ENCODE data around the gene SRSF9.

Gene SRSF9

DNA sequence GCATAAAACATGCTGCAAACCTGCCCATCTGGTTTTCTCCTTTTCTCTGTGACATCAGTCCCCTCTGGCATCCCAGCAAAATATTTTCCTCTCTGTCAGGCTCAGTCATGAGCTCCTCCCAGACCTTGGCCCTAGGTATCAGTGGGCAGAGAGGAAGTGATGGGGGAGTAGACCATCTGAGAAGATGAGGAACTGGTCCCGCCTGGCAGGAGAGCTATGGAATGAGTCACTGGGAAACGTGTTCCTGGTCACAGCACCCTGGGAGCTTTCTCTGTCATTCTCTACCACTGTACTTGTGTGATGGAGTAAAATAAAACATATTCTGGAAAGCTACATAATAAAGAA is 5.0 kb upstream of the SRSF9 start:
- Histone ChIP-seq H3K9ac (no peak overlapping the region), H3K4me3 (no peak overlapping the region), H3K36me3 (no peaks in the 10 kb centered on the region), H3K4me1 (peaks cover 30 to 62% (median 36%) of the 10 kb centered on the region in 10 experiments), H3K27ac (no peak overlapping the region), H3K9me3 (replicated peaks in 1 of 11) (no peaks in the 10 kb centered on the region), H3K27me3 (no peaks in the 10 kb centered on the region), H4K20me1 (peaks cover 0 to 8% (median 0%) of the 10 kb centered on the region in 11 experiments; a peak in 1 of 22 replicates), H3K4me2 (peak overlapping the region in 7 of 11 experiments; percentile 20 to 71 (median 51); a peak in 13 of 22 replicates)
- TF ChIP-seq Cebpa-rat (IDR thresholded peaks at IDR 0.05), result no peak

GRCh38 chr12:120473807-120474615 is 4.5 kb upstream of the SRSF9 start:
- H4K20me1 ChIP-seq, result peaks cover 0 to 9% (median under 1%) of the 10 kb centered on the region in 11 experiments; a peak in 14 of 22 replicates
- no peaks in the 10 kb centered on the region for H3K36me3 ChIP-seq
- H3K4me2 ChIP-seq, result peak overlapping the region in 7 of 11 experiments; percentile 20 to 71 (median 51); a peak in 13 of 22 replicates
- H3K9me3 ChIP-seq (replicated peaks in 1 of 11), result no peaks in the 10 kb centered on the region
- H3K4me1 ChIP-seq, result peaks cover 30 to 62% (median 36%) of the 10 kb centered on the region in 10 experiments
- H3K27ac ChIP-seq, result no peak overlapping the region
- H3K4me3 ChIP-seq, result no peak overlapping the region
- no peaks in the 10 kb centered on the region for H3K27me3 ChIP-seq
- TF ChIP-seq Cebpa-rat (IDR thresholded peaks at IDR 0.05), result no peak
- no peak overlapping the region for H3K9ac ChIP-seq

DNA sequence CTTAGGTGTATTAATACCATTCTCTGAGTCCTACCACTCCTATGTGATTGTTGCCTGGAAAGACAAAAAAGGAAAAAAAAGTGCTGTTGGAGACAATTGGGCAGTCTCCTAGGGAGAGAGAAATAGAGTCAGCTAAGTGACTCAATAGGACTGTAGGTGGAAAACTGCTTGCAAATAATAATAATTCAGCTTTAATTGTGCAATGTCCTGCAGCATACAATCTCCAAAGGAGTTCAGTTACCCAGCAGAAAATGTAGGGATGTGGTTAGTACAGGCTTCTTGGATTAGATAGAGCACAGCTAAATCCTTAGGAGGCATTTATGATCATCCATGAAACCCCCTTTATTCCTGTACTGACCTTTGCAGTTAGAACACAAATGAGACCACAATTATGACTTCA is 3.0 kb upstream of the SRSF9 start:
- Histone ChIP-seq H3K9me3 (replicated peaks in 1 of 11) (no peaks in the 10 kb centered on the region), H3K27me3 (no peaks in the 10 kb centered on the region), H3K4me3 (no peak overlapping the region), H3K4me1 (peaks cover 38 to 66% (median 41%) of the 10 kb centered on the region in 10 experiments), H4K20me1 (peaks cover 12 to 24% (median 15%) of the 10 kb centered on the region in 11 experiments), H3K4me2 (peak overlapping the region in 4 of 11 experiments; percentile 0 to 26 (median 12); a peak in 6 of 22 replicates), H3K36me3 (peaks cover 0 to 5% (median 3%) of the 10 kb centered on the region in 11 experiments; a peak in 17 of 22 replicates), H3K9ac (no peak overlapping the region), H3K27ac (no peak overlapping the region)
- no peak for TF ChIP-seq Cebpa-rat (IDR thresholded peaks at IDR 0.05)

GRCh38 chr12:120470150-120470784 is 719 bp upstream of the SRSF9 start:
- no peak for TF ChIP-seq Cebpa-rat (IDR thresholded peaks at IDR 0.05)
- Histone ChIP-seq H3K9ac (peak overlapping the region; percentile 92 to 99 (median 98)), H3K9me3 (replicated peaks in 1 of 11) (no peaks in the 10 kb centered on the region), H4K20me1 (peaks cover 34 to 46% (median 38%) of the 10 kb centered on the region in 11 experiments), H3K27me3 (no peaks in the 10 kb centered on the region), H3K4me3 (peak overlapping the region; percentile 85 to 99 (median 96)), H3K36me3 (peaks cover 18 to 27% (median 25%) of the 10 kb centered on the region in 11 experiments), H3K27ac (peak overlapping the region; percentile 92 to 99 (median 97); a peak in 21 of 22 replicates), H3K4me2 (peak overlapping the region; percentile 84 to 98 (median 90)), H3K4me1 (peaks cover 49 to 73% (median 56%) of the 10 kb centered on the region in 10 experiments)

GRCh38 chr12:120468821-120469449 is 613 bp downstream of the SRSF9 start:
- no peak for TF ChIP-seq Cebpa-rat (IDR thresholded peaks at IDR 0.05)

GRCh38 chr12:120468325-120468820 is 1.2 kb downstream of the SRSF9 start:
- Histone ChIP-seq H3K27me3 (no peaks in the 10 kb centered on the region), H3K27ac (peak overlapping the region; percentile 92 to 99 (median 97)), H3K9ac (peak overlapping the region; percentile 92 to 99 (median 98)), H4K20me1 (peaks cover 53 to 57% (median 57%) of the 10 kb centered on the region in 11 experiments), H3K4me2 (peak overlapping the region; percentile 72 to 95 (median 90)), H3K4me3 (peak overlapping the region; percentile 85 to 99 (median 96)), H3K9me3 (replicated peaks in 1 of 11) (no peaks in the 10 kb centered on the region), H3K36me3 (peaks cover 37 to 46% (median 44%) of the 10 kb centered on the region in 11 experiments), H3K4me1 (peaks cover 38 to 57% (median 45%) of the 10 kb centered on the region in 10 experiments)
- TF ChIP-seq Cebpa-rat (IDR thresholded peaks at IDR 0.05), result no peak

More at GRCh38 chr12:120468821-120469449, 613 bp downstream of the SRSF9 start:
- H3K27me3 ChIP-seq, result no peaks in the 10 kb centered on the region
- peak overlapping the region; percentile 85 to 99 (median 96) for H3K4me3 ChIP-seq
- H3K4me2 ChIP-seq, result peak overlapping the region; percentile 72 to 98 (median 92)
- peak overlapping the region; percentile 92 to 99 (median 98) for H3K9ac ChIP-seq
- H4K20me1 ChIP-seq, result peaks cover 48 to 54% (median 51%) of the 10 kb centered on the region in 11 experiments
- H3K4me1 ChIP-seq, result peaks cover 41 to 62% (median 46%) of the 10 kb centered on the region in 10 experiments
- H3K27ac ChIP-seq, result peak overlapping the region; percentile 92 to 99 (median 97)
- H3K36me3 ChIP-seq, result peaks cover 31 to 40% (median 39%) of the 10 kb centered on the region in 11 experiments
- H3K9me3 ChIP-seq (replicated peaks in 1 of 11), result no peaks in the 10 kb centered on the region

GRCh38 chr12:120467439-120467838 is 2.1 kb downstream of the SRSF9 start:
- H3K4me3 ChIP-seq, result peak overlapping the region in 7 of 10 experiments; percentile 85 to 99 (median 96); a peak in 10 of 20 replicates
- H3K9me3 ChIP-seq (replicated peaks in 1 of 11), result no peaks in the 10 kb centered on the region
- no peaks in the 10 kb centered on the region for H3K27me3 ChIP-seq
- peak overlapping the region; percentile 92 to 99 (median 98); a peak in 18 of 22 replicates for H3K9ac ChIP-seq
- peak overlapping the region; percentile 72 to 95 (median 90) for H3K4me2 ChIP-seq
- H3K4me1 ChIP-seq, result peaks cover 35 to 50% (median 42%) of the 10 kb centered on the region in 10 experiments
- H3K36me3 ChIP-seq, result peaks cover 46 to 55% (median 54%) of the 10 kb centered on the region in 11 experiments
- TF ChIP-seq Cebpa-rat (IDR thresholded peaks at IDR 0.05), result no peak
- H4K20me1 ChIP-seq, result peaks cover 63 to 67% (median 66%) of the 10 kb centered on the region in 11 experiments
- no peak overlapping the region for H3K27ac ChIP-seq

DNA sequence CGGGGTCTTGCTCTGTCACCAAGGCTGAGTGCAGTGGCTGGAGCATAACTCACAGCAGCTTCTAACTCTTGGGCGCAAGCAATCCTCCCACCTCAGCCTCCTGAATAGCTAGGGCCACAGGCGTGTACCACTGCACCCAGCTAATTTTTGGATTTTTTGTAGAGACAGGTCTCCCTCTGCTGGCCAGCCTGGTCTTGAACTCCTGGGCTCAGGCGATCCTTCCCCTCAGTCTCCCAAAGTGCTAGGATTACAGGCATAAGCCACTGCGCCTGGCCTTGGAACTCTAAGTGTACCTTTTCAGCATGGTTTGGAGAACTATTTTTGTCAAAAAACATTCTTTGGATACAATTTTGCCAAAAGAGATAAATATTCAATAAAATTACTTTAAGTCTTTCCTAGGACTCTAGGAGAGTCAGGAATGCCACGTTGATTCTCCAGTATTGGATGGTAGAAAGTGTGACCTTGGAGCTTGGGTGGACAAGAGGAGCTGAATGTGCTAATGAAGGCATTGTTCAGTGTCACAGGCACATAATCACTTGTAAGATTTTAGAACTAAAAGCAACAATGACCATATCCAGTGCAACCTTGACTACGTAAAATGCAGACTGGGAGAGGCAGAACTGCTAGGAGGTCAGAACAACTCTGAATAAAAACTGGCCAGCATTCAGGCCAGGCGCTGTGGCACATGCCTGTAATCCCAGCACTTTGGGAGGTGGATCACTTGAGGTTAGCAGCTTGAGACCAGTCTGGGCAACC is 2.8 kb downstream of the SRSF9 start:
- Histone ChIP-seq H3K27ac (no peak overlapping the region), H3K9me3 (replicated peaks in 1 of 11) (no peaks in the 10 kb centered on the region), H3K36me3 (peaks cover 53 to 62% (median 61%) of the 10 kb centered on the region in 11 experiments), H3K4me3 (peak overlapping the region in 1 of 10 experiments; percentile 9; a peak in 1 of 20 replicates), H3K4me2 (peak overlapping the region; percentile 72 to 95 (median 90)), H3K27me3 (no peaks in the 10 kb centered on the region), H3K9ac (peak overlapping the region; percentile 6 to 99 (median 38); a peak in 13 of 22 replicates), H4K20me1 (peaks cover 70 to 74% (median 73%) of the 10 kb centered on the region in 11 experiments), H3K4me1 (peaks cover 33 to 44% (median 40%) of the 10 kb centered on the region in 10 experiments)
- TF ChIP-seq Cebpa-rat (IDR thresholded peaks at IDR 0.05), result no peak
